Measurements from ENCODE around the gene RNF138. TPM values are rescaled to one million over a fixed set of nuclear protein-coding genes. Genes with fewer than 3 reads are reported as not detected.

Gene RNF138, protein sequence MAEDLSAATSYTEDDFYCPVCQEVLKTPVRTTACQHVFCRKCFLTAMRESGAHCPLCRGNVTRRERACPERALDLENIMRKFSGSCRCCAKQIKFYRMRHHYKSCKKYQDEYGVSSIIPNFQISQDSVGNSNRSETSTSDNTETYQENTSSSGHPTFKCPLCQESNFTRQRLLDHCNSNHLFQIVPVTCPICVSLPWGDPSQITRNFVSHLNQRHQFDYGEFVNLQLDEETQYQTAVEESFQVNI
- 10 to 100 TPM; 23.8 to 94.8 (median 38.7) TPM for total RNA-seq

DNA sequence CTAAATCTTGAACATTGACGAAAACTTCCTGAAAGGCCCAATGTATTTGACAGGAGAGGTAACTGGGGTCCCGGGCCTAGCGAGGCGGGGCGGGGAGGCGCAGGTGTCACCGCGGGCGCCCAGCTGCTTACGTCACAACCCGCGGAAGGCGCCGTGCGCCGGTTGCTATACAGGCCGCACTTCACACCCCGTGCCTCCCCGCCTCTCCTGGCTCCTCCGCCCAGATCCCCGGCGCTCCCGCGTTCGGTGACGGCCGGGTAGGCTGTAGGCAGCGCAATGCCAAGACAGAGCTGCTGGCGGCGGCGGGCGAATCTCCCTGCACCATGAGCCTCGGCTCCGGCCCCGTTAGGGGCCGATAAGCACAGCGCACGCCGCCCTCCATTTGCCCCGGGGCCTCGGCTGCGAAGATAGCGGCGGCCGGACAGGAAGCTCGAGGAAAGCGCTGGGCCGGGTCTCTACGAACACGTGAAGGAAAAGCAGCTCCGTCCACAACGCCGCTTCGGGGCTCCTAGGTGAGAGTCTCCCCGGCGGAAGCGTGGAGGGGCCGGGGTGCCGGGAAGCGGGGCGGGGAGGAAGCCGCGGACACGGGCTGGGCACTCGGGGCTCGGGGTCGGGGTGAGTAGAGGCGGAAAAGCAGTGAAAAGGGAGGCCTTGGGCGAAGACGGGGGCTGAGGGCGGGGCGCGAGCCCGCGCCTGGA, at the start of gene RNF138:
RNF138 (plus strand) TSS at position 151 of the 698 bp plus-strand sequence. CDS start 903 bp downstream, outside the sequence.
- intact Hi-C loops (cut with DNase I; ENCODE audit: low total_unique reads), result no loop called here
- peak within 1 kb of the TSS; percentile 82 to 88 for H3K4me3 ChIP-seq
- peak in 1 of 2 donors; percentile 63 for TF ChIP-seq POLR2A (IDR thresholded peaks at IDR 0.05)
- TF ChIP-seq, protein P1, sequence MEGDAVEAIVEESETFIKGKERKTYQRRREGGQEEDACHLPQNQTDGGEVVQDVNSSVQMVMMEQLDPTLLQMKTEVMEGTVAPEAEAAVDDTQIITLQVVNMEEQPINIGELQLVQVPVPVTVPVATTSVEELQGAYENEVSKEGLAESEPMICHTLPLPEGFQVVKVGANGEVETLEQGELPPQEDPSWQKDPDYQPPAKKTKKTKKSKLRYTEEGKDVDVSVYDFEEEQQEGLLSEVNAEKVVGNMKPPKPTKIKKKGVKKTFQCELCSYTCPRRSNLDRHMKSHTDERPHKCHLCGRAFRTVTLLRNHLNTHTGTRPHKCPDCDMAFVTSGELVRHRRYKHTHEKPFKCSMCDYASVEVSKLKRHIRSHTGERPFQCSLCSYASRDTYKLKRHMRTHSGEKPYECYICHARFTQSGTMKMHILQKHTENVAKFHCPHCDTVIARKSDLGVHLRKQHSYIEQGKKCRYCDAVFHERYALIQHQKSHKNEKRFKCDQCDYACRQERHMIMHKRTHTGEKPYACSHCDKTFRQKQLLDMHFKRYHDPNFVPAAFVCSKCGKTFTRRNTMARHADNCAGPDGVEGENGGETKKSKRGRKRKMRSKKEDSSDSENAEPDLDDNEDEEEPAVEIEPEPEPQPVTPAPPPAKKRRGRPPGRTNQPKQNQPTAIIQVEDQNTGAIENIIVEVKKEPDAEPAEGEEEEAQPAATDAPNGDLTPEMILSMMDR (IDR thresholded peaks at IDR 0.05), result peak in 1 of 4 experiments; percentile 12

DNA sequence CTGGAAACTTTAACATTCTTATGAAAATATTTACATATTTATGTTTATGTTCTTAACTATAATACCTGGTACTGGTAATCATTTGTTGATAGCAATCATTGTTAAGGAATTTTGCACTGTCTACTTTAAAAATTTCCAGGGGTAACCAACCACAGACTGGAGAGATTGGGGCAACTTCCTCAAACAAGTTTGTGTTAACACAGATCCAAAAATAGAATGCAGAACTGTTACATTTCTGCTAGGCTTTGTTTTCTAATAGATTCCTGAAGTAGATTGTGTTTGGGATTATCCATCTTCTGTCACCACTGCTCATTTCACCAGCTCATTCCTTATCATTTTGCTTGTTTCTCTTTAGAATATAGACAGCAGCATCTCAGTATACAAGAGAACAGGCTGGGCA, 49.3 kb upstream of the RNF138 start:
- intact Hi-C loops (cut with DNase I; ENCODE audit: low total_unique reads), result no loop called here
- no peak for TF ChIP-seq POLR2A (IDR thresholded peaks at IDR 0.05)
- TF ChIP-seq, protein P1 (IDR thresholded peaks at IDR 0.05), result no peak
- Histone ChIP-seq H3K4me1 (no peaks in the 10 kb centered on the region), H3K27me3 (no peaks in the 10 kb centered on the region), H3K36me3 (no peaks in the 10 kb centered on the region), H3K9me3 (no peaks in the 10 kb centered on the region), H3K27ac (no peak overlapping the region), H3K4me3 (no peak overlapping the region)
- DNase-seq, result no peak

More for the DNA sequence above, at the start of gene RNF138:
- Histone ChIP-seq H3K27ac (peak within 1 kb of the TSS; percentile 99), H3K36me3 (no peaks in the 10 kb centered on the region), H3K9me3 (no peaks in the 10 kb centered on the region), H3K27me3 (no peaks in the 10 kb centered on the region), H3K4me1 (no peaks in the 10 kb centered on the region)
- peak; percentile 84 to 86 for DNase-seq

DNA sequence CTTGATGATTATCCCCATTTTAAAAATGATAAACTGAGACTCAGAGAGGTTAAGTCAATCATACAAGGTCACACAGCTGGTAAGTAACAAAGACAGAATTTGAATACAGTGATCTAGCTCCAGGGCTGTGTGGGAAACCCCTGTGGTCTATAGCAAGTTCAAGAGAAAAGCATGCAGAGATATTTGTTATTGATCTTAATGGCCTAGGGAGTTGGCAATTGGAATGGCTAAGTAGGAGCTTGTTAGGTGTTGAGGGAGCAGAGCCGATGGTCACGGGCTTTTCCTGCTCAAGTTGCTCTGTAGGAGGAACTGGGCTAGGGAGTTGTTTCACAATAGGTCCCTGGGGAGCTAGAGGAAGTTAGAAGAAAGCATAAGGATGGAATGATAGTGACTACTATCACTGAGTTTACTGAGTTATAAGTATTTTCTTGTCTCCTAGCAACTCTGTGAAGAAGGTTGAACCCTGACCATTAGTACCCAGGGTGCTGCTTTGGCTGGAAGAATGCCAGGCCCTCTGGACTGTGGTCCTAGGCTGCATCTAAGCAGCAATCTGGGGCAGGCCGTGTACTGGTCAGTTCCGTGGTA, 43.1 kb upstream of the RNF138 start:
- no peaks in the 10 kb centered on the region for H3K36me3 ChIP-seq
- peak; percentile 30 to 55 for DNase-seq
- no peaks in the 10 kb centered on the region for H3K9me3 ChIP-seq
- no peak overlapping the region for H3K27ac ChIP-seq
- no peaks in the 10 kb centered on the region for H3K4me1 ChIP-seq
- intact Hi-C loops (cut with DNase I; ENCODE audit: low total_unique reads), result no loop called here
- H3K27me3 ChIP-seq, result no peaks in the 10 kb centered on the region
- H3K4me3 ChIP-seq, result no peak overlapping the region
- no peak for TF ChIP-seq POLR2A (IDR thresholded peaks at IDR 0.05)
- TF ChIP-seq, protein P1 (IDR thresholded peaks at IDR 0.05), result no peak

DNA sequence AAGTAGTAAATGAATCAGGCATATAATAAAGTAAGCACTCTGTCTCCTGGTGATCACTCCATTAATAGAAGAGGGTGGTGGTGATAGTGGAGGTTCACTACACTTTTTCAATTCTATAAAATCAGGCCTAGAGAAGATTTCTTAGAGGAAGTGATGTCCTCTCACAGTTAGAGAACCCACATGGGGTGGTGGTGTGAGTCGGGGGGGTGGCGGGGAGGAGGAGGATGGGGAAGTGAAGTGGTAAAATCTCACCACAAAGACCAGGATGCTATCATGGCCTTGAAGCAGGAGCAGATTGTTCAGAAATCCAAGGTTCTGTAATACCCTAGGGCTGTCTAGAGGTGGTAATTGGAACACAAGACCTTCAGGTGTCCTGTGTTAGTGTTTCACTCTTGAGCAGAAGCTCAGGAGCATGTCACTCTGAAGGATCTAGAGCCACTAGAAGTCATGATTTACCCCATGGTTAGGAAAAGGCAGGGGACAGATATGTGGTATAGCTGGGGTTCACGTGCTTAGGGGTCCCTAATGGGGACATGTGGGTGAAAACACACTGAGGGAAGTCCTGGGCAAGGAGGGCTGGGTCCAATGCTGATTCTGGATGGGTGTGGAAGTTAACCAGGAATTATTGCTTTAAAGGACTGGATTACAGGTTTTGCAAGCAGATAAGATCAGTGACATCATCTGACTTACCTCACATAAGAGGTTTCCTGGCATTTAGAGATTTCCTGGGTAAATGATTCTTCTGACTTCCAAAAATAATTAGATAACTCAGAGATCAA, 42.1 kb upstream of the RNF138 start:
- Histone ChIP-seq H3K27ac (no peak overlapping the region), H3K9me3 (no peaks in the 10 kb centered on the region)

More for the DNA sequence above, 42.1 kb upstream of the RNF138 start:
- intact Hi-C loops (cut with DNase I; ENCODE audit: low total_unique reads), result no loop called here
- Histone ChIP-seq H3K4me3 (no peak overlapping the region), H3K4me1 (no peaks in the 10 kb centered on the region), H3K36me3 (no peaks in the 10 kb centered on the region), H3K27me3 (no peaks in the 10 kb centered on the region)
- no peak for TF ChIP-seq POLR2A (IDR thresholded peaks at IDR 0.05)
- TF ChIP-seq, protein P1 (IDR thresholded peaks at IDR 0.05), result no peak
- no peak for DNase-seq

Measured in uterus (tissue), 4 donors.